OCI-LY7 (cell line): ENCODE measurements around the gene KBTBD4.

Source experiments
- CTCF ChIP-seq: fragments of 200-600 bp; sonication (generic); conservative IDR thresholded peaks from 2 replicates; pipeline ENCODE4 v1.5.1; 2014; ENCODE audit warnings: mild to moderate bottlenecking, antibody characterized with exemption, low read length, moderate library complexity, mixed read lengths
- EZH2phosphoT487 ChIP-seq: fragments of 200-600 bp; sonication (generic); IDR thresholded peaks from 2 replicates; pipeline ENCODE4 v1.6.1; 2018; ENCODE audit warnings: low read depth, borderline replicate concordance, mild to moderate bottlenecking, mixed run types, antibody characterized with exemption, low read length, moderate library complexity, mixed read lengths

GRCh38 chr11:47591764-47592163 is 13.0 kb upstream of the KBTBD4 start:
- no peak for TF ChIP-seq CTCF
- no peak for TF ChIP-seq EZH2phosphoT487
